GM13977 (cell line): Measurements from ENCODE around the gene KRTAP9-7.

Experiments
- DNase-seq: peaks from one replicate; pipeline ENCODE4 v3.0.0; 2012; ENCODE audit warnings: low spot score
- CTCF ChIP-seq: IDR thresholded peaks from 2 replicates; pipeline ENCODE4 v1.5.1; 2012; ENCODE audit warnings: mild to moderate bottlenecking, control low read depth; ENCODE audit not compliant: insufficient read depth; ENCODE audit errors: extremely low read depth, missing control alignments
- in situ Hi-C: fragments of 300-500 bp; cut with MboI; formaldehyde crosslinking; loops from one replicate; pipeline ENCODE4 v1.12.0; 2022; ENCODE audit warnings: low sequenced_read_pairs, low pct_unique_long_range_greater_than_20kb, mixed read lengths, inconsistent platforms; ENCODE audit not compliant: unreplicated experiment

The KRTAP9-7 gene

GRCh38 chr17:41315204-41315794 is 39.8 kb downstream of the KRTAP9-7 start, which contains the start of gene KRTAP17-1:
TSS of gene KRTAP17-1 (minus strand) at chr17:41315710. CDS start at chr17:41315650, 60 bp downstream.
- no peak for TF ChIP-seq CTCF
- in situ Hi-C loops: no loop called here
- no peak for DNase-seq

GRCh38 chr17:41315814-41316445 is 40.4 kb downstream of the KRTAP9-7 start:
- DNase-seq: no peak
- no peak for TF ChIP-seq CTCF
- in situ Hi-C loops: no loop called here

- DNase-seq: no peak
- TF ChIP-seq CTCF: no peak
- in situ Hi-C loops: no loop called here
These were observed 42.7 kb downstream of the KRTAP9-7 start for GRCh38 chr17:41318231-41318630.

DNA sequence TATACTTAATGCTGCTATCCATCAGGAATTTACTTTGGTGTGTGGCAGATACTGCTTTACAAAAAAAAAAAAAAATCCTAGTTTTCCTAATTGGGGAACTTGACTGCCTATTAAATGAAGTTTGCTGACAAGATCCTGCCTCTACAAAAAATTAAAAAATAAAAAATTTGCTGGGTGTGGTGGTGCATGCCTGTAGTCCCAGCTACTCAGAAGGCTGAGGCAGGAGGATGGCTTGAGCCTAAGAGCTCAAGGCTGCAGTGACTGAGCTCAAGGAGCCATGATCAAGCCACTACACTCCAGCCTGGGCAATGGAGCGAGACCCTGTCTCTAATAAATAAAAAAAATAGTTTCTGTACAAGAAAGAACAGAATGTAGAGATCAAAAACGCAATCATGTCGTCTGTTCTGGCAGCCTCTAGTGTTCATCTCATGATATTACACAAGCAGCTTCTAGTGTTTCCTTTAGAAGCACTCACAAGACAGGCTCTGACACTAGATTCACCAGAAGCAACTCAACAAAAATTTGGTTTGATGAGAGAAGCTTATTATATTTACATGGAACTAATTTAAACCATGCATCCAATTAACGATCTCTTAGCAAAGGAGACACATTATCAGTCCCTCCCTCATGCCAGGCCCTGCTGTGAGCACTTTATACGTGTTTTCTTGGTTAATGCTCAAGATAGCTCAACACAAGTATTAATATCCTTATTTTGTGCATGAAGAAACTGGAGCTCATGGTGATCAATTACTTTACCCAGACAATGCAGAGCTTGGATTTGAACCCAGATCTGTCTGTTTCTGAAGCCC is 46.8 kb downstream of the KRTAP9-7 start:
- peak; percentile 62 for DNase-seq
- TF ChIP-seq CTCF: peak; percentile 68
- in situ Hi-C loops: no loop called here

GRCh38 chr17:41322903-41323895 is 47.7 kb downstream of the KRTAP9-7 start:
- TF ChIP-seq CTCF: no peak
- in situ Hi-C loops: no loop called here

More at GRCh38 chr17:41322903-41323895, 47.7 kb downstream of the KRTAP9-7 start:
- DNase-seq: no peak
